Left lung (tissue), 10 donors: ENCODE measurements around the gene SPG7. TPM values are rescaled to one million over a fixed set of nuclear protein-coding genes. Genes with fewer than 3 reads are reported as not detected.

ENCODE experiments used
- ATAC-seq: fragments of 200-7000 bp; cut with Tn5 transposase; one replicate; pipeline ENCODE4 v1.9.1; 2020; ENCODE audit warnings: moderate library complexity
- DNase-seq, 4 donors: peaks; one replicate each; pipeline ENCODE4 v3.0.0-alpha.2; 2013 to 2020
- H3K27ac ChIP-seq, 2 donors: fragments of 200-600 bp; sonication (generic) in 1 of 2; one replicate each; pipeline versions ENCODE4 v1.5.0 to v1.8.0; 2020 to 2021
- H3K27me3 ChIP-seq, 2 donors: fragments of 200-600 bp; sonication (generic) in 1 of 2; one replicate each; pipeline versions ENCODE4 v1.5.0 to v1.8.0; 2020 to 2021
- H3K36me3 ChIP-seq, 2 donors: fragments of 200-600 bp; sonication (generic) in 1 of 2; one replicate each; pipeline versions ENCODE4 v1.5.0 to v1.8.0; 2020 to 2021
- H3K4me1 ChIP-seq, 2 donors: fragments of 200-600 bp; one replicate each; pipeline ENCODE4 v1.8.0; 2021
- H3K4me3 ChIP-seq, 2 donors: fragments of 200-600 bp; sonication (generic) in 1 of 2; one replicate each; pipeline versions ENCODE4 v1.5.0 to v1.8.0; 2020 to 2021; ENCODE audit warnings: mild to moderate bottlenecking in 1 of 2
- H3K9me3 ChIP-seq, 2 donors: fragments of 200-600 bp; sonication (generic) in 1 of 2; one replicate each; pipeline versions ENCODE4 v1.5.0 to v1.8.0; 2020 to 2021
- CTCF ChIP-seq, 2 donors: fragments of 200-600 bp; sonication (generic) in 1 of 2; IDR thresholded peaks; one replicate each; pipeline versions ENCODE4 v1.5.0 to v1.8.0; 2021; ENCODE audit warnings: antibody characterized with exemption in 2 of 2
- intact Hi-C, 2 donors: fragments of 100-400 bp; cut with DNase I; formaldehyde crosslinking; loops; one replicate each; pipeline versions ENCODE4 v1.11.2 to v1.14.2; 2022
- polyA plus RNA-seq, 6 donors: library from polyadenylated mRNA; unstranded; fragments of 120-200 nt; gene quantifications; one replicate each; pipeline ENCODE4 v1.2.1, GENCODE V29; 2013; ENCODE audit not compliant: insufficient read length in 6 of 6
- total RNA-seq, 2 donors: library from RNA; stranded (reverse); fragmentation: NEBNext Ultra II Directional; extraction: Animal tissue kit (Norgen Biotek cat#: 25700); gene quantifications; one replicate each; pipeline ENCODE4 v1.2.1, GENCODE V29; 2021
- donor health status: DM: no; HTN: yes; CAD: no.
- donor health status: DM: no; HTN: no; CAD: no.

SPG7 gene
- total and polyA plus RNA-seq, 8 donors, result 79.3 to 148 (median 121) TPM

GRCh38 chr16:89563639-89564392 lies 55.6 kb downstream of the SPG7 start:
- H3K36me3 ChIP-seq, result peaks cover 0 to 42% of the 10 kb centered on the region in 2 donors
- TF ChIP-seq CTCF (IDR thresholded peaks at IDR 0.05), result no peak
- intact Hi-C loops, result no loop called here
- ATAC-seq, result no peak
- H3K9me3 ChIP-seq, result no peaks in the 10 kb centered on the region
- H3K27ac ChIP-seq, result no peak overlapping the region
- DNase-seq, result no peak
- H3K27me3 ChIP-seq, result peaks cover 0 to under 1% of the 10 kb centered on the region in 2 donors
- H3K4me1 ChIP-seq, result peaks cover 16 to 65% of the 10 kb centered on the region in 2 donors
- no peak overlapping the region for H3K4me3 ChIP-seq

- Histone ChIP-seq H3K4me3 (no peak overlapping the region), H3K9me3 (no peaks in the 10 kb centered on the region), H3K27ac (no peak overlapping the region), H3K36me3 (peaks cover 0 to 42% of the 10 kb centered on the region in 2 donors), H3K27me3 (peaks cover 0 to 9% of the 10 kb centered on the region in 2 donors), H3K4me1 (peaks cover 16 to 56% of the 10 kb centered on the region in 2 donors)
- DNase-seq (no peak), ATAC-seq (no peak)
- TF ChIP-seq CTCF (IDR thresholded peaks at IDR 0.05), result no peak
- intact Hi-C loops, result no loop called here
These were observed 56.5 kb downstream of the SPG7 start for GRCh38 chr16:89564476-89565255.

GRCh38 chr16:89565256-89565505 lies 57.0 kb downstream of the SPG7 start:
- peaks cover 16 to 54% of the 10 kb centered on the region in 2 donors for H3K4me1 ChIP-seq
- TF ChIP-seq CTCF (IDR thresholded peaks at IDR 0.05), result no peak
- intact Hi-C loops, result no loop called here

GRCh38 chr16:89565506-89566372 lies 57.5 kb downstream of the SPG7 start:
- H3K4me3 ChIP-seq, result peak overlapping the region in 1 of 2 donors; percentile 11
- TF ChIP-seq CTCF (IDR thresholded peaks at IDR 0.05), result peak; percentile 43 to 49
- peaks cover 0 to 18% of the 10 kb centered on the region in 2 donors for H3K27me3 ChIP-seq
- H3K9me3 ChIP-seq, result no peaks in the 10 kb centered on the region
- intact Hi-C loops, result no loop called here
- H3K4me1 ChIP-seq, result peaks cover 16 to 54% of the 10 kb centered on the region in 2 donors
- peak overlapping the region in 1 of 2 donors; percentile 25 for H3K27ac ChIP-seq
- DNase-seq, result peak in 3 of 4 donors; percentile 35 to 88 (median 63)
- ATAC-seq, result peak; percentile 66
- H3K36me3 ChIP-seq, result peaks cover 0 to 42% of the 10 kb centered on the region in 2 donors

More at GRCh38 chr16:89565256-89565505, 57.0 kb downstream of the SPG7 start:
- Histone ChIP-seq H3K36me3 (peaks cover 0 to 42% of the 10 kb centered on the region in 2 donors), H3K4me3 (peak overlapping the region in 1 of 2 donors; percentile 11), H3K27me3 (peaks cover 0 to 14% of the 10 kb centered on the region in 2 donors), H3K9me3 (no peaks in the 10 kb centered on the region), H3K27ac (no peak overlapping the region)
- DNase-seq (no peak), ATAC-seq (peak; percentile 3)
